HL-60 (cell line): Measurements from ENCODE around the gene SYT5.

ENCODE experiments used
- DNase-seq, 2 experiments: peaks; one replicate each; pipeline ENCODE4 v3.0.0-alpha.2; 2010 to 2020; ENCODE audit warnings: low read depth in 1 of 2, low spot score in 1 of 2
- H3K27ac ChIP-seq: fragments of 250-450 bp; sonication (Bioruptor Pico); replicated peaks from 2 replicates; pipeline ENCODE4 v1.5.1; 2020; ENCODE audit warnings: mild to moderate bottlenecking, moderate library complexity
- H3K27me3 ChIP-seq: fragments of 250-450 bp; sonication (Bioruptor Pico); 2 replicates; pipeline ENCODE4 v1.5.1; 2021; ENCODE audit warnings: mild to moderate bottlenecking, moderate library complexity; ENCODE audit not compliant: insufficient read depth, poor library complexity, severe bottlenecking
- H3K4me3 ChIP-seq: replicated peaks from 2 replicates; pipeline ENCODE4 v1.5.1; 2011; ENCODE audit warnings: mild to moderate bottlenecking, control low read depth, low read length; ENCODE audit not compliant: insufficient read depth
- CTCF ChIP-seq: IDR thresholded peaks from one replicate; pipeline ENCODE4 v1.5.1; 2011; ENCODE audit warnings: low read length, control low read depth, inconsistent platforms; ENCODE audit not compliant: insufficient read depth
- GABPA ChIP-seq: IDR thresholded peaks from 2 replicates; pipeline ENCODE4 v1.6.1; 2012; ENCODE audit warnings: low read depth
- POLR2AphosphoS5 ChIP-seq: IDR thresholded peaks from 2 replicates; pipeline ENCODE4 v1.6.1; 2012; ENCODE audit warnings: low read depth
- REST ChIP-seq: IDR thresholded peaks from 2 replicates; pipeline ENCODE4 v1.6.1; 2012; ENCODE audit warnings: low read depth; ENCODE audit not compliant: insufficient replicate concordance
- SPI1 ChIP-seq: IDR thresholded peaks from 2 replicates; pipeline ENCODE4 v1.6.1; 2012; ENCODE audit warnings: low read depth, mild to moderate bottlenecking, borderline replicate concordance

The SYT5 gene

GRCh38 chr19:55161571-55162322, 18.3 kb downstream of the SYT5 start:
- TF ChIP-seq REST (no peak), CTCF (no peak), SPI1 (no peak), POLR2AphosphoS5 (no peak), GABPA (no peak)
- Histone ChIP-seq H3K4me3 (no peak overlapping the region), H3K27me3 (peaks cover 10% of the 10 kb centered on the region), H3K27ac (no peak overlapping the region)
- DNase-seq, result no peak

- Histone ChIP-seq H3K4me3 (no peak overlapping the region), H3K27me3 (peaks cover 13% of the 10 kb centered on the region), H3K27ac (no peak overlapping the region)
- no peak for TF ChIP-seq CTCF
- TF ChIP-seq SPI1, result no peak
- no peak for TF ChIP-seq POLR2AphosphoS5
- TF ChIP-seq REST, result no peak
- no peak for TF ChIP-seq GABPA
- DNase-seq, result no peak
Observed at GRCh38 chr19:55160986-55161365, 19.1 kb downstream of the SYT5 start.

GRCh38 chr19:55160128-55160985, 19.7 kb downstream of the SYT5 start:
- Histone ChIP-seq H3K27ac (no peak overlapping the region), H3K4me3 (no peak overlapping the region), H3K27me3 (peaks cover 13% of the 10 kb centered on the region)
- peak; percentile 85 to 91 for DNase-seq
- no peak for TF ChIP-seq REST
- peak; percentile 73 for TF ChIP-seq CTCF
